Upper lobe of right lung (tissue), 1 donor: ENCODE data around the gene TULP4. TPM values are rescaled to one million over a fixed set of nuclear protein-coding genes. Genes with fewer than 3 reads are reported as not detected.

ENCODE experiments used
- ATAC-seq: fragments of 200-7000 bp; cut with Tn5 transposase; one replicate; pipeline ENCODE4 v1.9.1; 2020; ENCODE audit warnings: mild to moderate bottlenecking, moderate library complexity
- DNase-seq: peaks from one replicate; pipeline ENCODE4 v3.0.0-alpha.2; 2020
- H3K27ac ChIP-seq: fragments of 200-600 bp; one replicate; pipeline ENCODE4 v1.8.0; 2022
- H3K27me3 ChIP-seq: fragments of 200-600 bp; one replicate; pipeline ENCODE4 v1.8.0; 2022; ENCODE audit warnings: mild to moderate bottlenecking
- H3K36me3 ChIP-seq: fragments of 200-600 bp; one replicate; pipeline ENCODE4 v1.8.0; 2022
- H3K4me1 ChIP-seq: fragments of 200-600 bp; one replicate; pipeline ENCODE4 v1.8.0; 2022
- H3K4me3 ChIP-seq: fragments of 200-600 bp; one replicate; pipeline ENCODE4 v1.8.0; 2022; ENCODE audit warnings: mild to moderate bottlenecking
- H3K9me3 ChIP-seq: fragments of 200-600 bp; one replicate; pipeline ENCODE4 v1.8.0; 2022
- intact Hi-C: fragments of 100-400 bp; cut with DNase I; formaldehyde crosslinking; loops from one replicate; pipeline ENCODE4 v1.11.0; 2022
- total RNA-seq: library from RNA; stranded (reverse); fragmentation: NEBNext Ultra II Directional; extraction: Animal tissue kit (Norgen Biotek cat#: 25700); gene quantifications from one replicate; pipeline ENCODE4 v1.2.1, GENCODE V29; 2021
- TF ChIP-seq, protein P1 (sequence below): fragments of 200-600 bp; IDR thresholded peaks from one replicate; pipeline ENCODE4 v1.8.0; 2022; ENCODE audit warnings: antibody characterized with exemption
- donor health status: DM: no; HTN: yes; CAD: no; lungs with severe emphysema.

The TULP4 gene
- total RNA-seq, 1 donor from 2014 or later, result 94.1 TPM

DNA sequence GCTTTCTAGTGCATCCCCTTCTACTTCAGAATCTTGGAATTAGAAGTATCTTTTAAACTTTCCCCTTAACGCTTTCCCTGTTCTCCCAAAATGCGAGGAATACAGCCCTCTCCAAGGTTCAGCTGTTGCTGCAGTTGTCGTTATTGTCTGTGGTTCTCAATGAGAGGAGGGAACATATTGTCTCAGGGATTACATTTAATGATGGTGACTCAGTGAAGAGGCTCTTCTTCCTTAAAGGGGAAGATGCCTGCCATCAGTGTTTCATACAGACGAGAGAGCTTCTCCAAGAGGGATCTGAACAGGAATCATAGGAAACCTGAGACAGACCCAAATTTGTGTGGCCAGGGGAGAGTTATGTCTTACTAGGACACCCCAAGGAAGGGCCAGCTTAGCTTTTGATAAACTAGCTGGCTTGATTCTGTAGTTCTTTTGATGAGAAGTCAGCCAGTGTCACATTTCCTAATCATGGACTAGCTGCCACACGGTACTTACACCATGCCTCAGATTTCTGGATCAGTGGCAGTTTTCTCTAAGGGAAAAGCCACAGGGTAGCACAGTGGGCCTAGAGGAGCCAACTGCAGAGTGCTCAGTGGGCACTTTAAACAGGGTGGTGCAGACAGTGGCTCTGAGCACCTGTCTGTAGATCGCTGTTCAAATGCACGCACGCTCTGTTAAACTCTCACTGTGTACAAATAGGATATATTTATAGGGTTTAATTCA lies 187.9 kb downstream of the TULP4 start:
- TF ChIP-seq, protein P1, sequence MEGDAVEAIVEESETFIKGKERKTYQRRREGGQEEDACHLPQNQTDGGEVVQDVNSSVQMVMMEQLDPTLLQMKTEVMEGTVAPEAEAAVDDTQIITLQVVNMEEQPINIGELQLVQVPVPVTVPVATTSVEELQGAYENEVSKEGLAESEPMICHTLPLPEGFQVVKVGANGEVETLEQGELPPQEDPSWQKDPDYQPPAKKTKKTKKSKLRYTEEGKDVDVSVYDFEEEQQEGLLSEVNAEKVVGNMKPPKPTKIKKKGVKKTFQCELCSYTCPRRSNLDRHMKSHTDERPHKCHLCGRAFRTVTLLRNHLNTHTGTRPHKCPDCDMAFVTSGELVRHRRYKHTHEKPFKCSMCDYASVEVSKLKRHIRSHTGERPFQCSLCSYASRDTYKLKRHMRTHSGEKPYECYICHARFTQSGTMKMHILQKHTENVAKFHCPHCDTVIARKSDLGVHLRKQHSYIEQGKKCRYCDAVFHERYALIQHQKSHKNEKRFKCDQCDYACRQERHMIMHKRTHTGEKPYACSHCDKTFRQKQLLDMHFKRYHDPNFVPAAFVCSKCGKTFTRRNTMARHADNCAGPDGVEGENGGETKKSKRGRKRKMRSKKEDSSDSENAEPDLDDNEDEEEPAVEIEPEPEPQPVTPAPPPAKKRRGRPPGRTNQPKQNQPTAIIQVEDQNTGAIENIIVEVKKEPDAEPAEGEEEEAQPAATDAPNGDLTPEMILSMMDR, result no peak
- Histone ChIP-seq H3K36me3 (peaks cover 31% of the 10 kb centered on the region), H3K27ac (no peak overlapping the region), H3K4me3 (no peak overlapping the region), H3K4me1 (no peaks in the 10 kb centered on the region), H3K9me3 (no peaks in the 10 kb centered on the region), H3K27me3 (no peaks in the 10 kb centered on the region)
- no peak for ATAC-seq
- intact Hi-C loops, result no loop called here
- no peak for DNase-seq

- no peak for ATAC-seq
- no peaks in the 10 kb centered on the region for H3K4me1 ChIP-seq
- H3K9me3 ChIP-seq, result no peaks in the 10 kb centered on the region
- intact Hi-C loops, result no loop called here
- TF ChIP-seq, protein P1, result no peak
- no peak for DNase-seq
- no peak overlapping the region for H3K27ac ChIP-seq
- no peaks in the 10 kb centered on the region for H3K27me3 ChIP-seq
- no peak overlapping the region for H3K4me3 ChIP-seq
- H3K36me3 ChIP-seq, result peaks cover 31% of the 10 kb centered on the region
Observed at GRCh38 chr6:158501360-158502262, 189.3 kb downstream of the TULP4 start.

DNA sequence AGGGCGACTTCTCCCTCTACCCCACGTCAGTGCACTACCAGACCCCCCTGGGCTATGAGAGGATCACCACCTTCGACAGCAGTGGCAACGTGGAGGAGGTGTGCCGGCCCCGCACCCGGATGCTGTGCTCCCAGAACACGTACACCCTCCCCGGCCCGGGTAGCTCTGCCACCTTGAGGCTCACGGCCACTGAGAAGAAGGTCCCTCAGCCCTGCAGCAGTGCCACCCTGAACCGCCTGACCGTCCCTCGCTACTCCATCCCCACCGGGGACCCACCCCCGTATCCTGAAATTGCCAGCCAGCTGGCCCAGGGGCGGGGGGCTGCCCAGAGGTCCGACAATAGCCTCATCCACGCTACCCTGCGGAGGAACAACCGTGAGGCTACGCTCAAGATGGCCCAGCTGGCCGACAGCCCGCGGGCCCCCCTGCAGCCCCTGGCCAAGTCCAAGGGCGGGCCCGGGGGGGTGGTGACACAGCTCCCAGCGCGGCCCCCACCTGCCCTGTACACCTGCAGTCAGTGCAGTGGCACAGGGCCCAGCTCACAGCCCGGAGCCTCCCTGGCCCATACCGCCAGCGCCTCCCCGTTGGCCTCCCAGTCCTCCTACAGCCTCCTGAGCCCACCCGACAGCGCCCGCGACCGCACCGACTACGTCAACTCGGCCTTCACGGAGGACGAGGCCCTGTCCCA lies 190.1 kb downstream of the TULP4 start:
- intact Hi-C loops, result no loop called here
- Histone ChIP-seq H3K27me3 (no peaks in the 10 kb centered on the region), H3K4me1 (no peaks in the 10 kb centered on the region), H3K4me3 (no peak overlapping the region), H3K36me3 (peaks cover 39% of the 10 kb centered on the region), H3K9me3 (no peaks in the 10 kb centered on the region), H3K27ac (no peak overlapping the region)
- peak; percentile 5 for ATAC-seq
- TF ChIP-seq, protein P1, result no peak
- no peak for DNase-seq

DNA sequence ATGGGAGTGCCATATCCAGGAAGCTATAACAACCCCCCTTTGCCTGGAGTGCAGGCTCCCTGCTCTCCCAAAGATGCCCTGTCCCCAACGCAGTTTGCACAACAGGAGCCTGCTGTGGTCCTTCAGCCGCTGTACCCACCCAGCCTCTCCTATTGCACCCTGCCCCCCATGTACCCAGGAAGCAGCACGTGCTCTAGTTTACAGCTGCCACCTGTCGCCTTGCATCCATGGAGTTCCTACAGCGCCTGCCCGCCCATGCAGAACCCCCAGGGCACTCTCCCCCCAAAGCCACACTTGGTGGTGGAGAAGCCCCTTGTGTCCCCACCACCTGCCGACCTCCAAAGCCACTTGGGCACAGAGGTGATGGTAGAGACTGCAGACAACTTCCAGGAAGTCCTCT lies 191.0 kb downstream of the TULP4 start:
- ATAC-seq (no peak), DNase-seq (no peak)
- H3K27ac ChIP-seq, result no peak overlapping the region
- TF ChIP-seq, protein P1, result no peak
- H3K27me3 ChIP-seq, result no peaks in the 10 kb centered on the region
- peaks cover 39% of the 10 kb centered on the region for H3K36me3 ChIP-seq
- no peaks in the 10 kb centered on the region for H3K9me3 ChIP-seq
- no peak overlapping the region for H3K4me3 ChIP-seq
- no peaks in the 10 kb centered on the region for H3K4me1 ChIP-seq
- intact Hi-C loops, result no loop called here

GRCh38 chr6:158503846-158504245 lies 191.6 kb downstream of the TULP4 start:
- TF ChIP-seq, protein P1, result no peak
- DNase-seq (no peak), ATAC-seq (no peak)
- no peaks in the 10 kb centered on the region for H3K9me3 ChIP-seq
- H3K36me3 ChIP-seq, result peaks cover 34% of the 10 kb centered on the region
- no peak overlapping the region for H3K27ac ChIP-seq
- intact Hi-C loops, result no loop called here
- no peaks in the 10 kb centered on the region for H3K4me1 ChIP-seq
- no peak overlapping the region for H3K4me3 ChIP-seq
- no peaks in the 10 kb centered on the region for H3K27me3 ChIP-seq
